Neural progenitor cell (in vitro differentiated cells): ENCODE measurements around the gene KMT2C.
"Not testable (repeated sequence)": the region's sequence is repeated elsewhere in the genome, so short reads cannot be mapped to it uniquely, and the experiment has no call there.

Experiments used
- EZH2 ChIP-seq: fragments of 200-600 bp; sonication (generic); IDR thresholded peaks from 2 replicates; pipeline ENCODE4 v1.6.1; 2017; ENCODE audit warnings: antibody characterized with exemption, mild to moderate bottlenecking, moderate library complexity
- EZH2phosphoT487 ChIP-seq: fragments of 200-600 bp; sonication (generic); IDR thresholded peaks from 2 replicates; pipeline ENCODE4 v1.6.1; 2017; ENCODE audit warnings: antibody characterized with exemption
- TF ChIP-seq, protein P1 (sequence below): fragments of 200-600 bp; sonication (generic); IDR thresholded peaks from 2 replicates; pipeline ENCODE4 v1.5.1; 2017; ENCODE audit warnings: antibody characterized with exemption, mild to moderate bottlenecking

DNA sequence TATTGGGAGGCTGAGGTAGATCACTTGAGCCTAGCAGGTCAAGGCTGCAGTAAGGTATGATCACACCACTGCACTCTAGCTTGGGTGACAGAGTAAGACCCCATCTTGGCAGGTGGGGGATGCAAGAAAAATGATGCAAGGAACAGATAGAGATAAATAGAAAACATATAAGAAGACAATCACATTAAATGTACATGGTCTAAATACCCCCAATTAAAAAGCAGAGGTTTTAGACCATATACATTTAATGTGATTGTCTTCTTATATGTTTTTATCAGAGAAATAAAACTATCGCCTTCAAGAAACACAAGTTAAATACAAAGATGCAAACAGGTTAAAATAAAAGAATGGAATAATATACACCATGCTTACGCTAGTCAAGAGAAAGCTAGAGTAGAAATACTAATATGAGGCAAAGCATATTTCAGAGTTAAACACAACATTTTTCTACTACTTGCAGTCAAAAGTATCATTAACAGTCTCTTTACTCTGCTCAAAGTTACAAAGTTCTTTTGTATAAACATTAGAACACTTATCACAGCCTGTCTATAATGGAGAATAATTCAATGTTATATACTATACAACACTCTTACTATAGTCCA lies 136.2 kb downstream of the KMT2C start:
- TF ChIP-seq EZH2phosphoT487, EZH2: not testable (repeated sequence)
- TF ChIP-seq, protein P1, sequence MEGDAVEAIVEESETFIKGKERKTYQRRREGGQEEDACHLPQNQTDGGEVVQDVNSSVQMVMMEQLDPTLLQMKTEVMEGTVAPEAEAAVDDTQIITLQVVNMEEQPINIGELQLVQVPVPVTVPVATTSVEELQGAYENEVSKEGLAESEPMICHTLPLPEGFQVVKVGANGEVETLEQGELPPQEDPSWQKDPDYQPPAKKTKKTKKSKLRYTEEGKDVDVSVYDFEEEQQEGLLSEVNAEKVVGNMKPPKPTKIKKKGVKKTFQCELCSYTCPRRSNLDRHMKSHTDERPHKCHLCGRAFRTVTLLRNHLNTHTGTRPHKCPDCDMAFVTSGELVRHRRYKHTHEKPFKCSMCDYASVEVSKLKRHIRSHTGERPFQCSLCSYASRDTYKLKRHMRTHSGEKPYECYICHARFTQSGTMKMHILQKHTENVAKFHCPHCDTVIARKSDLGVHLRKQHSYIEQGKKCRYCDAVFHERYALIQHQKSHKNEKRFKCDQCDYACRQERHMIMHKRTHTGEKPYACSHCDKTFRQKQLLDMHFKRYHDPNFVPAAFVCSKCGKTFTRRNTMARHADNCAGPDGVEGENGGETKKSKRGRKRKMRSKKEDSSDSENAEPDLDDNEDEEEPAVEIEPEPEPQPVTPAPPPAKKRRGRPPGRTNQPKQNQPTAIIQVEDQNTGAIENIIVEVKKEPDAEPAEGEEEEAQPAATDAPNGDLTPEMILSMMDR: not testable (repeated sequence)
